ENCODE measurements around the gene MCTP2. TPM values are rescaled to one million over a fixed set of nuclear protein-coding genes. Genes with fewer than 3 reads are reported as not detected.

MCTP2 gene
- polyA plus RNA-seq, 3 donors, result 2.4 to 7.4 (median 7.3) TPM

DNA sequence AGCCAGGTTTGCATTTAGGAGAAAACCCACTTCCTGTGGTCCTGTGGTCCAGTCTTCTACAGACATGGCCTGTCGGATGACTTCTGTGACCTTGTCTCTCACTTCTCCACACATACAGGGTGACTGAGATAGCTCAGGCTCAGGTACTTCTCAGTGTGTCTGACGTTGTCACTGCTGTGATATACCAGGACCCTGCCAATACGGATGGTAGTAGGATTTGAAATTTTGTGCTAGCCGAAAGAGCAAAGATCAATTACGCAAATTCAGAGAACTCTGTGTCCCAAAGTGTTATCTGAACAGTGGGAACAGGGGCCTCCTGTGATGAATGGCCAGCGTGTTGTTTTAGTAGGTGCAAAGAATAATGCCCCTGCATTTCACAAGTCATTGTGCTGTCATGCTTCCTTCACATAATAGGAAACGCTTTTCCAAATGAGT lies 128.9 kb downstream of the MCTP2 start:
- H3K4me3 Mint-ChIP-seq, result no peak overlapping the region
- Histone ChIP-seq H3K4me3 (replicated peaks in 1 of 3; ENCODE audit: low read depth in 2 of 3, low read length in 3 of 3) (no peak overlapping the region), H3K9ac (ENCODE audit: insufficient read depth, low read length, poor library complexity, severe bottlenecking) (no peak overlapping the region), H3K9me3 (replicated peaks in 1 of 2; ENCODE audit: control insufficient read depth in 1 of 2, insufficient read depth in 1 of 2, low read length in 2 of 2) (no peaks in the 10 kb centered on the region), H2AFZ (ENCODE audit: insufficient read depth, low read depth, low read length, poor library complexity, severe bottlenecking) (no peak overlapping the region), H4K20me1 (ENCODE audit: insufficient read depth, low read length) (no peaks in the 10 kb centered on the region), H3K4me2 (replicated peaks; ENCODE audit: extremely low read depth, low read length, poor library complexity, severe bottlenecking) (no peak overlapping the region), H3K79me2 (ENCODE audit: insufficient read depth, low read length) (no peaks in the 10 kb centered on the region), H3K4me1 (ENCODE audit: control insufficient read depth in 1 of 2, insufficient read depth in 2 of 2, low read length in 2 of 2) (no peaks in the 10 kb centered on the region), H3K27ac (ENCODE audit: low read depth in 1 of 2, low read length in 2 of 2) (no peak overlapping the region), H3K36me3 (replicated peaks in 1 of 2; ENCODE audit: control insufficient read depth in 1 of 2, insufficient read depth in 2 of 2, low read length in 2 of 2) (peaks cover 0 to 25% of the 10 kb centered on the region in 2 donors), H3K27me3 (ENCODE audit: control insufficient read depth in 2 of 2, insufficient read depth in 2 of 2, low read length in 2 of 2) (no peaks in the 10 kb centered on the region)
- no peaks in the 10 kb centered on the region for H3K9me3 Mint-ChIP-seq
- peaks cover 39 to 76% of the 10 kb centered on the region in 2 donors for H3K36me3 Mint-ChIP-seq
- H3K27ac Mint-ChIP-seq, result no peak overlapping the region
- peaks cover 3% of the 10 kb centered on the region for H3K4me1 Mint-ChIP-seq
- 86% methylated on average over 6 of the region's 7 CpGs for WGBS (ENCODE audit: insufficient coverage)
- no peak for DNase-seq
- intact Hi-C loops (cut with micrococcal nuclease), result no loop called here
- peaks cover 0 to 1% (median 0%) of the 10 kb centered on the region in 3 donors for H3K27me3 Mint-ChIP-seq (ENCODE audit: low read depth in 3 of 3)
- TF ChIP-seq, protein P1, sequence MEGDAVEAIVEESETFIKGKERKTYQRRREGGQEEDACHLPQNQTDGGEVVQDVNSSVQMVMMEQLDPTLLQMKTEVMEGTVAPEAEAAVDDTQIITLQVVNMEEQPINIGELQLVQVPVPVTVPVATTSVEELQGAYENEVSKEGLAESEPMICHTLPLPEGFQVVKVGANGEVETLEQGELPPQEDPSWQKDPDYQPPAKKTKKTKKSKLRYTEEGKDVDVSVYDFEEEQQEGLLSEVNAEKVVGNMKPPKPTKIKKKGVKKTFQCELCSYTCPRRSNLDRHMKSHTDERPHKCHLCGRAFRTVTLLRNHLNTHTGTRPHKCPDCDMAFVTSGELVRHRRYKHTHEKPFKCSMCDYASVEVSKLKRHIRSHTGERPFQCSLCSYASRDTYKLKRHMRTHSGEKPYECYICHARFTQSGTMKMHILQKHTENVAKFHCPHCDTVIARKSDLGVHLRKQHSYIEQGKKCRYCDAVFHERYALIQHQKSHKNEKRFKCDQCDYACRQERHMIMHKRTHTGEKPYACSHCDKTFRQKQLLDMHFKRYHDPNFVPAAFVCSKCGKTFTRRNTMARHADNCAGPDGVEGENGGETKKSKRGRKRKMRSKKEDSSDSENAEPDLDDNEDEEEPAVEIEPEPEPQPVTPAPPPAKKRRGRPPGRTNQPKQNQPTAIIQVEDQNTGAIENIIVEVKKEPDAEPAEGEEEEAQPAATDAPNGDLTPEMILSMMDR (IDR thresholded peaks at IDR 0.05), result no peak

DNA sequence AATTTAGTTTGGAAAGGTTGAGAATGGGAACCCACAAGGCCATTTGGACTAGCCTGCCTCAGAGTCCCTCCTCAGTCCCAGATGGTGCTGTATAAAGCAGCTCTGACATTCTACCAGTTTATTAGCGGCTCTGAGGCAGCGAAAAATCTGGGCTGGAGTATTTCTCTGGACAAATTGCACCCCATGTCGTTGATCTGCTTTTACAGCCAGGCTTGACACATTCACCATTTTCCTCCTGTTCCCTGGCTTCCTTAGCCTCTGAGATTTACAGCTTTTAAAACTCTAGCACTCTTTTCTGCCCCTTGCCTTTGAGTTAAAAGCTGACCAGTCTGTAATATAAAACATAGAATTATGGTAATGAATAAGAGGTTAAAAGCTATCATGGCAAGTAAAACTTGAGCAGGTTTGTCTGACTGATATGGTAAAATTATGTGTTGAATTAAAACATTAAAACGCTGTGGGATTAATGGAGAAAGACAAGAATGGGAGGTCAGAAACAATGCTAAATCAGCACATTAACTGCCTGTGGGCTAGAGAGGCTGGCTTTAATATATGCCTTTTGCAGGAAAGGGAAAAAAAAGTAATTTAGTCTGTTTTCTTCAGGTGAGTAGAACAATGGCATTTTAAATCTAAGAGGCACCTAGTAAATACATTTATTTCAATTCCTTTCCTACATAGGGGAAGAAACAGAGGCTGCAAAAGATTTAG lies 131.2 kb downstream of the MCTP2 start:
- H3K27ac ChIP-seq (ENCODE audit: low read depth in 1 of 2, low read length in 2 of 2), result no peak overlapping the region
- no peak overlapping the region for H3K4me3 ChIP-seq (replicated peaks in 1 of 3; ENCODE audit: low read depth in 2 of 3, low read length in 3 of 3)
- H3K79me2 ChIP-seq (ENCODE audit: insufficient read depth, low read length), result no peaks in the 10 kb centered on the region
- peaks cover 0 to 28% of the 10 kb centered on the region in 2 donors for H3K36me3 ChIP-seq (replicated peaks in 1 of 2; ENCODE audit: control insufficient read depth in 1 of 2, insufficient read depth in 2 of 2, low read length in 2 of 2)
- no peak overlapping the region for H3K4me2 ChIP-seq (replicated peaks; ENCODE audit: extremely low read depth, low read length, poor library complexity, severe bottlenecking)
- no peak overlapping the region for H2AFZ ChIP-seq (ENCODE audit: insufficient read depth, low read depth, low read length, poor library complexity, severe bottlenecking)
- Mint-ChIP-seq H3K4me3 (no peak overlapping the region), H3K9me3 (peaks cover 0 to 2% (median 0%) of the 10 kb centered on the region in 7 donors), H3K36me3 (peaks cover 34 to 61% of the 10 kb centered on the region in 2 donors), H3K27me3 (ENCODE audit: low read depth in 3 of 3) (peaks cover 0 to 1% (median 0%) of the 10 kb centered on the region in 3 donors), H3K27ac (no peak overlapping the region), H3K4me1 (peaks cover 3% of the 10 kb centered on the region)
- 100% methylated on average over 4 of the region's 4 CpGs for WGBS (ENCODE audit: insufficient coverage)
- no peak for DNase-seq
- H3K27me3 ChIP-seq (ENCODE audit: control insufficient read depth in 2 of 2, insufficient read depth in 2 of 2, low read length in 2 of 2), result no peaks in the 10 kb centered on the region
- H4K20me1 ChIP-seq (ENCODE audit: insufficient read depth, low read length), result no peaks in the 10 kb centered on the region
- intact Hi-C loops (cut with micrococcal nuclease), result no loop called here
- H3K4me1 ChIP-seq (ENCODE audit: control insufficient read depth in 1 of 2, insufficient read depth in 2 of 2, low read length in 2 of 2), result no peaks in the 10 kb centered on the region
- no peak overlapping the region for H3K9ac ChIP-seq (ENCODE audit: insufficient read depth, low read length, poor library complexity, severe bottlenecking)
- TF ChIP-seq, protein P1 (IDR thresholded peaks at IDR 0.05), result no peak
- no peaks in the 10 kb centered on the region for H3K9me3 ChIP-seq (replicated peaks in 1 of 2; ENCODE audit: control insufficient read depth in 1 of 2, insufficient read depth in 1 of 2, low read length in 2 of 2)

Data from CD14-positive monocyte (primary cell).